H1 (cell line): ENCODE measurements around the gene SELENOV. TPM values are rescaled to one million over a fixed set of nuclear protein-coding genes. Genes with fewer than 3 reads are reported as not detected.

Experiments used
- CTCF ChIA-PET: fragments of 300-600 bp; sonication (Branson Sonifier 250); formaldehyde crosslinking; loops from one replicate; lab custom pipeline; 2021; ENCODE audit not compliant: partially characterized antibody; lab: Charles Lee
- POLR2A ChIA-PET: fragments of 300-600 bp; sonication (Branson Sonifier 250); formaldehyde crosslinking; loops from one replicate; lab custom pipeline; 2021; ENCODE audit warnings: inconsistent platforms; ENCODE audit not compliant: partially characterized antibody; lab: Charles Lee
- DNase-seq, 2 experiments: peaks; one replicate each; pipeline versions ENCODE4 v3.0.0 to v3.0.0-alpha.2; 2010 to 2022; ENCODE audit warnings: low spot score in 2 of 2, low read depth in 1 of 2, mixed read lengths in 1 of 2
- FAIRE-seq: peaks from 2 replicates; lab custom pipeline; 2011; peaks lifted over from hg19 to GRCh38; lab: Jason Lieb, UNC
- H2AFZ ChIP-seq: 2 replicates; pipeline ENCODE4 v1.8.1; 2012; ENCODE audit warnings: low read length, inconsistent platforms
- H2AK5ac ChIP-seq: 2 replicates; pipeline ENCODE4 v1.6.1; 2013; ENCODE audit warnings: low read depth, low read length
- H2BK120ac ChIP-seq: replicated peaks from 2 replicates; pipeline ENCODE3; 2013; ENCODE audit warnings: low read depth, low read length, inconsistent platforms
- H2BK12ac ChIP-seq: 2 replicates; pipeline ENCODE4 v1.6.1; 2013; ENCODE audit warnings: low read depth, low read length
- H2BK15ac ChIP-seq: 2 replicates; pipeline ENCODE4 v1.6.1; 2013; ENCODE audit warnings: low read length
- H2BK20ac ChIP-seq: 2 replicates; pipeline ENCODE4 v1.6.1; 2013; ENCODE audit warnings: low read length
- H2BK5ac ChIP-seq: 2 replicates; pipeline ENCODE4 v1.6.1; 2013; ENCODE audit warnings: low read depth, low read length
- H3K14ac ChIP-seq: 2 replicates; pipeline ENCODE4 v1.6.1; 2013; ENCODE audit warnings: inconsistent platforms; ENCODE audit not compliant: insufficient read length
- H3K18ac ChIP-seq: 2 replicates; pipeline ENCODE4 v1.6.1; 2013; ENCODE audit warnings: low read length; ENCODE audit errors: extremely low read depth
- H3K23ac ChIP-seq: 2 replicates; pipeline ENCODE4 v1.6.1; 2013; ENCODE audit warnings: inconsistent platforms; ENCODE audit not compliant: insufficient read length
- H3K23me2 ChIP-seq: 2 replicates; pipeline ENCODE4 v1.6.1; 2013; ENCODE audit warnings: low read depth, low read length
- H3K27ac ChIP-seq: 2 replicates; pipeline ENCODE4 v1.6.1; 2011; ENCODE audit warnings: low read depth, low read length, inconsistent platforms
- H3K27me3 ChIP-seq, 4 experiments: replicated peaks in 1 of 4; 1 replicate in 1 of 4; 2 replicates in 3 of 4; pipeline versions ENCODE4 v1.6.1 to v1.8.1; 2011 to 2013; ENCODE audit warnings: low read length in 3 of 4, mild to moderate bottlenecking in 3 of 4, inconsistent platforms in 2 of 4, mixed read lengths in 2 of 4, moderate library complexity in 1 of 4; ENCODE audit not compliant: control insufficient read depth in 3 of 4, insufficient read depth in 3 of 4; ENCODE audit errors: extremely low read depth in 1 of 4
- H3K36me3 ChIP-seq, 4 experiments: 2 replicates each; pipeline versions ENCODE4 v1.6.1 to v1.8.1; 2011 to 2013; ENCODE audit warnings: mild to moderate bottlenecking in 4 of 4, low read length in 3 of 4, moderate library complexity in 2 of 4, control low read depth in 1 of 4, inconsistent platforms in 1 of 4; ENCODE audit not compliant: insufficient read depth in 4 of 4, control insufficient read depth in 2 of 4
- H3K4ac ChIP-seq: replicated peaks from 2 replicates; pipeline ENCODE3; 2013; ENCODE audit warnings: low read length, low read depth, mixed read lengths, inconsistent platforms; ENCODE audit not compliant: insufficient read length
- H3K4me1 ChIP-seq, 4 experiments: replicated peaks in 1 of 4; 1 replicate in 1 of 4; 2 replicates in 3 of 4; pipeline versions ENCODE4 v1.6.1 to v1.8.1; 2011 to 2013; ENCODE audit warnings: low read length in 3 of 4, inconsistent platforms in 2 of 4, mixed read lengths in 1 of 4; ENCODE audit not compliant: insufficient read depth in 4 of 4, control insufficient read depth in 3 of 4
- H3K4me2 ChIP-seq, 2 experiments: 2 replicates each; pipeline versions ENCODE4 v1.6.1 to v1.8.1; 2011 to 2013; ENCODE audit warnings: low read depth in 2 of 2, low read length in 2 of 2, control low read depth in 1 of 2, inconsistent platforms in 1 of 2, mild to moderate bottlenecking in 1 of 2; ENCODE audit not compliant: insufficient read depth in 1 of 2
- H3K4me3 ChIP-seq, 4 experiments: fragments of 200-600, 300-600 bp in 1 of 4; sonication (generic), shearing (Covaris generic), sonication (Bioruptor Twin) in 1 of 4; 2 replicates each; pipeline versions ENCODE4 v1.5.1 to v1.8.1; 2011 to 2016; ENCODE audit warnings: low read length in 4 of 4, low read depth in 3 of 4, control low read depth in 2 of 4, inconsistent platforms in 2 of 4, mild to moderate bottlenecking in 2 of 4, mixed read lengths in 1 of 4, moderate library complexity in 1 of 4; ENCODE audit not compliant: insufficient read depth in 2 of 4; ENCODE audit errors: extremely low read depth in 1 of 4
- H3K56ac ChIP-seq: replicated peaks from 2 replicates; pipeline ENCODE3; 2013; ENCODE audit warnings: low read depth, mild to moderate bottlenecking, mixed read lengths, low read length, inconsistent platforms; ENCODE audit not compliant: insufficient read length
- H3K79me1 ChIP-seq: 2 replicates; pipeline ENCODE4 v1.6.1; 2013; ENCODE audit warnings: low read depth, low read length, control low read depth
- H3K79me2 ChIP-seq, 2 experiments: 2 replicates each; pipeline versions ENCODE4 v1.6.1 to v1.8.1; 2012 to 2013; ENCODE audit warnings: low read length in 2 of 2, mild to moderate bottlenecking in 2 of 2, inconsistent platforms in 1 of 2; ENCODE audit not compliant: insufficient read depth in 2 of 2, control insufficient read depth in 1 of 2
- H3K9ac ChIP-seq, 4 experiments: replicated peaks in 1 of 4; 1 replicate in 1 of 4; 2 replicates in 3 of 4; pipeline versions ENCODE4 v1.6.1 to v1.8.1; 2011 to 2013; ENCODE audit warnings: low read depth in 3 of 4, low read length in 3 of 4, control low read depth in 2 of 4, mild to moderate bottlenecking in 2 of 4, moderate library complexity in 2 of 4, inconsistent platforms in 1 of 4; ENCODE audit errors: extremely low read depth in 1 of 4
- H3K9me3 ChIP-seq, 2 experiments: 2 replicates each; pipeline versions ENCODE4 v1.6.1 to v1.8.1; 2012 to 2013; ENCODE audit warnings: mild to moderate bottlenecking in 2 of 2, moderate library complexity in 2 of 2, control low read depth in 1 of 2, inconsistent platforms in 1 of 2, low read depth in 1 of 2, low read length in 1 of 2, mixed read lengths in 1 of 2; ENCODE audit not compliant: insufficient read depth in 2 of 2
- H4K20me1 ChIP-seq, 2 experiments: replicated peaks in 1 of 2; 2 replicates each; pipeline versions ENCODE3 to v1.8.1; 2011 to 2013; ENCODE audit warnings: inconsistent platforms in 2 of 2, low read length in 2 of 2, mild to moderate bottlenecking in 1 of 2; ENCODE audit not compliant: insufficient read depth in 2 of 2, control insufficient read depth in 1 of 2
- H4K5ac ChIP-seq: 2 replicates; pipeline ENCODE4 v1.6.1; 2013; ENCODE audit warnings: low read length, low read depth, mixed read lengths, inconsistent platforms; ENCODE audit not compliant: insufficient read length
- H4K8ac ChIP-seq: 2 replicates; pipeline ENCODE4 v1.8.0; 2013; ENCODE audit warnings: mild to moderate bottlenecking, moderate library complexity, low read length, inconsistent platforms; ENCODE audit not compliant: insufficient read depth; ENCODE audit errors: extremely low read depth
- H4K91ac ChIP-seq: replicated peaks from 2 replicates; pipeline ENCODE3; 2013; ENCODE audit warnings: low read length, mixed read lengths, inconsistent platforms; ENCODE audit not compliant: insufficient read length
- BACH1 ChIP-seq: IDR thresholded peaks from 2 replicates; pipeline ENCODE4 v1.6.1; 2012; ENCODE audit warnings: low read length, improper control_type of control experiment
- BRCA1 ChIP-seq: IDR thresholded peaks from 2 replicates; pipeline ENCODE4 v1.6.1; 2012; ENCODE audit warnings: low read depth, low read length, improper control_type of control experiment
- HDAC2 ChIP-seq, 2 experiments: fragments of 300-600 bp in 1 of 2; sonication (generic) in 1 of 2; IDR thresholded peaks; 2 replicates each; pipeline ENCODE4 v1.6.1; 2011 to 2012; ENCODE audit warnings: low read depth in 2 of 2, low read length in 2 of 2, mild to moderate bottlenecking in 2 of 2, moderate library complexity in 2 of 2, borderline replicate concordance in 1 of 2, inconsistent platforms in 1 of 2
- KDM1A ChIP-seq: fragments of 200-600, 300-600 bp; sonication (generic); IDR thresholded peaks from 2 replicates; pipeline ENCODE4 v1.7.1; 2016; ENCODE audit warnings: mild to moderate bottlenecking, low read length, borderline replicate concordance
- SIX5 ChIP-seq: IDR thresholded peaks from 2 replicates; pipeline ENCODE4 v1.6.1; 2011; ENCODE audit warnings: mild to moderate bottlenecking, low read depth, low read length
- SP2 ChIP-seq: IDR thresholded peaks from 2 replicates; pipeline ENCODE4 v1.6.1; 2012; ENCODE audit warnings: mild to moderate bottlenecking, low read length, inconsistent platforms
- WGBS, 2 experiments: shearing (Covaris generic) in 1 of 2; methylation state at CpG; one replicate each; pipeline versions ENCODE4 v1.1.6 to v1.1.7; 2013 to 2015; ENCODE audit warnings: low lambda C conversion rate in 2 of 2, mixed read lengths in 2 of 2, inconsistent platforms in 1 of 2, low coverage in 1 of 2, missing lambda C conversion rate in 1 of 2; ENCODE audit not compliant: insufficient replicate concordance in 2 of 2, insufficient coverage in 1 of 2, insufficient read length in 1 of 2; ENCODE audit errors: extremely low coverage in 1 of 2, missing lambda C conversion rate in 1 of 2; 5-methylcytosine and 5-hydroxymethylcytosine counted together
- polyA plus RNA-seq, 7 experiments: library from polyadenylated mRNA; depleted of rRNA in 3 of 7; stranded (reverse) in 5 of 7; unstranded in 2 of 7; fragments of >200 nt in 5 of 7; fragments of 200-250 nt in 2 of 7; gene quantifications; 1 replicate in 5 of 7; 2 replicates in 1 of 7; 4 replicates in 1 of 7; pipeline versions ENCODE4 v1.2.1 to v1.2.3, GENCODE V29; 2011 to 2013; ENCODE audit warnings: missing spikeins in 2 of 7, mixed read lengths in 2 of 7
- total RNA-seq: library from RNA; stranded (reverse); fragmentation: NEBNext Ultra II Directional; extraction: Animal tissue kit (Norgen Biotek cat#: 25700); gene quantifications from 2 replicates; pipeline ENCODE4 v1.2.1, GENCODE V29; 2021

Gene SELENOV
- total and polyA plus RNA-seq, 2 of the 8 experiments (the other 6 are each of a cell fraction or from before 2014, with no cell fraction given): 8.4 to 10.7 TPM

DNA sequence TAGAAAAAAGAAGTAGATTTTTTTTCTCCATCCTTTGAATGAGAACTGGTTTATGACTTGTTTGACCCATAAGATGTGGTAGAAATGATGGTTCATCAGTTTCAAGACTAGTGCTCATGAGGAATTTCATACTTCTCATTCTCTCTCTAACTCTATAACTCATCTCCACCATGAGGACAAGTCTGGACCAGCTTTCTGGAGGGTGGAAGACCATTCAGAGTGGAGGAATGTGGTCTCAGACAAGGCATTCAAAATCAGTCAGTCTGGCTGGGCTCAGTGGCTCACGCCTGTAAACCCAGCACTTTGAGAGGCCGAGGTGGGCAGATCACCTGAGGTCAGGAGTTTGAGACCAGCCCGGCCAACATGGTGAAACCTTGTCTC, 28.5 kb downstream of the SELENOV start:
- Histone ChIP-seq H3K27ac (no peak overlapping the region), H3K4ac (no peak overlapping the region), H3K9ac (no peak overlapping the region), H2BK12ac (no peak overlapping the region), H3K4me2 (no peak overlapping the region), H2AK5ac (no peak overlapping the region), H3K79me1 (no peaks in the 10 kb centered on the region), H4K91ac (no peak overlapping the region), H3K27me3 (no peaks in the 10 kb centered on the region), H2BK5ac (no peak overlapping the region), H3K36me3 (no peaks in the 10 kb centered on the region), H2BK15ac (no peak overlapping the region), H2AFZ (no peak overlapping the region), H4K20me1 (no peaks in the 10 kb centered on the region), H4K5ac (no peak overlapping the region), H3K4me3 (no peak overlapping the region), H4K8ac (no peak overlapping the region), H3K23ac (no peak overlapping the region), H3K23me2 (peaks cover 2% of the 10 kb centered on the region), H3K14ac (no peak overlapping the region), H3K79me2 (peaks cover 0 to 10% of the 10 kb centered on the region in 2 experiments; a peak in 2 of 4 replicates), H2BK20ac (no peak overlapping the region), H3K18ac (no peak overlapping the region), H3K4me1 (peaks cover 0 to 4% (median under 1%) of the 10 kb centered on the region in 4 experiments; a peak in 4 of 7 replicates), H2BK120ac (no peak overlapping the region), H3K9me3 (no peaks in the 10 kb centered on the region), H3K56ac (no peak overlapping the region)
- POLR2A ChIA-PET: no interaction called here
- FAIRE-seq (no peak), DNase-seq (no peak)
- WGBS, 2 experiments: 63% methylated on average over 3 of the region's 3 CpGs; no CpG with 5 or more reads in 1 of the 2 experiments
- CTCF ChIA-PET: interaction anchor here (0.6 to 2.4 kb wide), 5 partner anchors 10 to 129 kb away, joined by 3 to 11 read pairs (median 3); partner anchors contain the start of gene EID2B
- TF ChIP-seq BACH1: no peak
- no peak for TF ChIP-seq KDM1A
- no peak for TF ChIP-seq BRCA1
- TF ChIP-seq SIX5: no peak
- no peak for TF ChIP-seq SP2
- TF ChIP-seq HDAC2 (IDR thresholded peaks at IDR 0.05; ENCODE audit: borderline replicate concordance in 1 of 2, low read depth in 2 of 2, low read length in 2 of 2): no peak
- TF ChIP-seq, all 59 proteins: peak for 0
